GM18526 (cell line): ENCODE results near the gene SLC51A.

Experiments used
- POLR2A ChIP-seq: IDR thresholded peaks from 3 replicates; pipeline ENCODE4 v1.6.1; 2011; ENCODE audit not compliant: insufficient read length; ENCODE audit errors: extremely low read depth

The SLC51A gene

GRCh38 chr3:196216089-196216564 is at the start of gene SLC51A:
Gene SLC51A, plus strand, starts transcription at chr3:196216534. Its CDS starts 179 bp downstream, at chr3:196216713.
- TF ChIP-seq POLR2A, result no peak

DNA sequence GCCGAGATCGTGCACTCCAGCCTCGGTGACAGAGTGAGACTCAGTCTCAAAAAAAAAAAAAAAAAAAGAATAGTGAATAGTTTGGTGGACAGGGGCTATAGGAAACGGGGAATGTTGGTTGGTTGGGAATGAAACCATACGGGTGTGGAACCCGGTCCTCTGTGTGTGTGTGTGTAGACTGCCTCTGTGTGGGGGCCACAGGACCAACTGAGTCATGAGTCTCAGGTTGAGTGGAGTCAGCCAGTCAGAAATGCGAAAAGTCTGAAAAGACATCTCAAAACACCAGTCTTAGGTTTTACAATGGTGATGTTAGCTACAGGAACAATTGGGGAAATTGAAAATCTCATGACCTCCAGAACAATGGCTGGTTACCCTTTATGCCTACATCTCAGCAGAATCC is 49.6 kb upstream of the SLC51A start:
- TF ChIP-seq POLR2A, result no peak

GRCh38 chr3:196168808-196169391 is 47.4 kb upstream of the SLC51A start:
- TF ChIP-seq POLR2A, result no peak

GRCh38 chr3:196169836-196170240 is 46.5 kb upstream of the SLC51A start:
- no peak for TF ChIP-seq POLR2A

DNA sequence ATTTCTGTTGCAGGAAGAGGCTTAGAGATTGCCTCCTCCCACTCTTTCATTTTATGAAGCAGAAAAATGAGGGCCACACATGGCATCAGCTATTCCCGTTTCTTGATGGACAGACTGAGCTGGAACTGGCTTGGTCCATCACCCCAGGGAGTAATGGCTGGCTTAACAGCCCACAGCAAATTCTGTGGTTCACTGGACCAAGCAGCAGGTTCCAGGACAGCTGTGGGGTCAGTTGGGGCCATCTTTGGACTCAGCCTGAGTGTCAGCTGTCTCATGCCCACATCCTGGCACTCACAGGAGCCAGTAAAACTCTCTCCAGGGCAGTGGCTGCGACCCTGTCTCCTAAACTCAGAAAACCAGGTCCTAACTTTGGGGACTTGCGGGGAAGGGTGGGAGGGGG is 41.7 kb upstream of the SLC51A start:
- no peak for TF ChIP-seq POLR2A

GRCh38 chr3:196175116-196175625 is 41.2 kb upstream of the SLC51A start:
- TF ChIP-seq POLR2A, result no peak

- TF ChIP-seq POLR2A, result no peak
Observed at GRCh38 chr3:196175722-196176121, 40.6 kb upstream of the SLC51A start.

DNA sequence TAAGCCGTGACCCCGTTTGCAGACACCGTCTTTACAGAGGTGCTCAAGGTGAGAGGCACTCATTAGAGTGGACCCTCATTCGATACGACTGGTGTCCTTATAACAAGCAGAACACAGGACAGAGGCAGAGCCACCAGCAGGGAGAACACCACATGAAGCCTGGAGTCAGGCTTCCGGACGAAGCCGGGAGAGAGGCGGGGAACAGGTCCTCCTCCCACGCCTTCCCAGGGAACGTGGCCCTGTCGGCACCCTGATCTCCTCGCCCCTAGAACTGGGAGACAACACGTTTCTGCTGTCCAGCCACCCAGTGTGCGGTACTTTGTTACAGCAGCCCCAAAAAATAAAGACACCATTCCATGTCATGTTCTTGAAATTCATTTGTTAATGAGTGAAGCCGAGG is 38.8 kb upstream of the SLC51A start:
- TF ChIP-seq POLR2A, result no peak

DNA sequence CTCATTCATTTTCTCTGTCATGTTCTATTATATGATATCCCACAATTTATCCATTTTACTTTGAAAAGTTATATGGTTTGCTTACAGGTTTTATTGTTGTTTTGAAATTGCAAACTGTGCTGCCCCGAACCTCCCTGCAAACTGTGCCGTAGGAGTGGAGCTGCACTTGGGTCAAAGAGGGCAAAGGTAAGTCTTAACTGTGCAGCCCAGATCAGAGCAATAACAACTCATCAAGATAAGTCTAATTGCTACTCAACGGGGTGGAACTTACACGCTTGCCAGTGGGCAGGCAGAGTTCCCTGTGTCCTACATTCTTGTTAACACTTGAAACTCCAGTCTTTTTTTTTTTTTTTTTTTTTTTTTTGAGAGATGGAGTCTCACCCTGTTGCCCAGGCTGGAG is 38.4 kb upstream of the SLC51A start:
- TF ChIP-seq POLR2A, result no peak

DNA sequence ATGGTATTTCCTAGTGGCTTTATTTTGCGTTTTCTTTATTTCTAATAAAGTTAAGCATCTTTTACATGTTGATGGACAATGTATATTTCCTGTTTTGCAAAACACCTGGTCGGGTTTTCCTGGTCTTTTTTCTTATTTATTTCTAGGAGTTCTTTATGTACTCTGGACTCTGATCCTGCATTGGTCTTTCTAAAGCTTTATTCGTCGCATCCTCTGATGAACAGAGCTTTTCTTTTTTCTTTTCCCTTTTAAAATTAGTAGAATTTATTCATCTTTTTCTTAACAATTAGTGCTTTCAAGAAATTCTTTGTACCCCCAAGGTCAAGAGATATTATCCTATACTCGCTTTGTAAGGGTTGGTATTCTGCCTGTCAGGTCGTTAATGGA is 37.3 kb upstream of the SLC51A start:
- no peak for TF ChIP-seq POLR2A

GRCh38 chr3:196179380-196180308 is 36.7 kb upstream of the SLC51A start:
- peak; percentile 63 for TF ChIP-seq POLR2A

- TF ChIP-seq POLR2A, result no peak
Observed at GRCh38 chr3:196180346-196180745, 36.0 kb upstream of the SLC51A start.

- TF ChIP-seq POLR2A, result no peak
Observed at GRCh38 chr3:196181127-196181546, 35.2 kb upstream of the SLC51A start.

GRCh38 chr3:196184881-196185280 is 31.5 kb upstream of the SLC51A start:
- no peak for TF ChIP-seq POLR2A

- TF ChIP-seq POLR2A, result no peak
Observed at GRCh38 chr3:196186651-196187573, 29.4 kb upstream of the SLC51A start.
